IPS-15b (cell line): ENCODE data around the gene CST4.
"Not testable (repeated sequence)": the region's sequence is repeated elsewhere in the genome, so short reads cannot be mapped to it uniquely, and the experiment has no call there.

Experiments
- H3K27me3 ChIP-seq: one replicate; pipeline ENCODE4 v1.6.1; 2013; ENCODE audit warnings: low read length; ENCODE audit not compliant: control insufficient read depth, insufficient read depth
- H3K36me3 ChIP-seq: one replicate; pipeline ENCODE4 v1.6.1; 2013; ENCODE audit warnings: low read length; ENCODE audit not compliant: control insufficient read depth, insufficient read depth
- H3K4me1 ChIP-seq: one replicate; pipeline ENCODE4 v1.6.1; 2013; ENCODE audit warnings: mild to moderate bottlenecking, low read length; ENCODE audit not compliant: control insufficient read depth, insufficient read depth
- H3K4me3 ChIP-seq: one replicate; pipeline ENCODE4 v1.5.1; 2013; ENCODE audit warnings: low read depth, low read length
- H3K9ac ChIP-seq: one replicate; pipeline ENCODE4 v1.6.1; 2013; ENCODE audit warnings: low read depth, mild to moderate bottlenecking, low read length
- H3K9me3 ChIP-seq: one replicate; pipeline ENCODE4 v1.6.1; 2013; ENCODE audit warnings: mild to moderate bottlenecking, low read length; ENCODE audit not compliant: control insufficient read depth, insufficient read depth

CST4 gene

GRCh38 chr20:23705895-23706294, 17.1 kb upstream of the CST4 start:
- Histone ChIP-seq H3K4me1 (no peaks in the 10 kb centered on the region), H3K36me3 (no peaks in the 10 kb centered on the region), H3K4me3 (no peak overlapping the region), H3K27me3 (no peaks in the 10 kb centered on the region), H3K9ac (no peak overlapping the region), H3K9me3 (no peaks in the 10 kb centered on the region)

- Histone ChIP-seq H3K36me3 (no peaks in the 10 kb centered on the region), H3K9me3 (no peaks in the 10 kb centered on the region), H3K4me1 (no peaks in the 10 kb centered on the region), H3K27me3 (no peaks in the 10 kb centered on the region), H3K9ac (no peak overlapping the region), H3K4me3 (no peak overlapping the region)
Measured at GRCh38 chr20:23702021-23702420, 13.2 kb upstream of the CST4 start.

- Histone ChIP-seq H3K9ac (no peak overlapping the region), H3K4me1 (no peaks in the 10 kb centered on the region), H3K9me3 (no peaks in the 10 kb centered on the region), H3K27me3 (no peaks in the 10 kb centered on the region), H3K4me3 (no peak overlapping the region), H3K36me3 (no peaks in the 10 kb centered on the region)
Measured at GRCh38 chr20:23700931-23701330, 12.1 kb upstream of the CST4 start.

GRCh38 chr20:23697947-23698346, 9.1 kb upstream of the CST4 start:
- Histone ChIP-seq H3K36me3 (no peaks in the 10 kb centered on the region), H3K9ac (no peak overlapping the region), H3K27me3 (no peaks in the 10 kb centered on the region), H3K4me3 (no peak overlapping the region), H3K4me1 (peaks cover 4% of the 10 kb centered on the region), H3K9me3 (no peaks in the 10 kb centered on the region)

- H3K4me3 ChIP-seq, H3K27me3 ChIP-seq, H3K36me3 ChIP-seq, H3K9me3 ChIP-seq, H3K4me1 ChIP-seq, H3K9ac ChIP-seq: not testable (repeated sequence)
Measured at GRCh38 chr20:23695068-23695395, 6.2 kb upstream of the CST4 start.

GRCh38 chr20:23694178-23695067, 5.6 kb upstream of the CST4 start:
- not testable (repeated sequence) for H3K27me3 ChIP-seq, H3K36me3 ChIP-seq, H3K9ac ChIP-seq, H3K4me3 ChIP-seq, H3K4me1 ChIP-seq, H3K9me3 ChIP-seq

- not testable (repeated sequence) for H3K36me3 ChIP-seq, H3K27me3 ChIP-seq, H3K9ac ChIP-seq, H3K9me3 ChIP-seq, H3K4me1 ChIP-seq, H3K4me3 ChIP-seq
Measured at GRCh38 chr20:23692725-23693619, 4.1 kb upstream of the CST4 start.

GRCh38 chr20:23691675-23692074, 2.8 kb upstream of the CST4 start:
- Histone ChIP-seq H3K36me3 (no peaks in the 10 kb centered on the region), H3K9ac (no peak overlapping the region), H3K4me3 (no peak overlapping the region), H3K27me3 (no peaks in the 10 kb centered on the region), H3K4me1 (peaks cover 4% of the 10 kb centered on the region), H3K9me3 (no peaks in the 10 kb centered on the region)

- H3K27me3 ChIP-seq: no peaks in the 10 kb centered on the region
- H3K9ac ChIP-seq: no peak overlapping the region
- peaks cover 4% of the 10 kb centered on the region for H3K4me1 ChIP-seq
- no peaks in the 10 kb centered on the region for H3K36me3 ChIP-seq
- H3K9me3 ChIP-seq: no peaks in the 10 kb centered on the region
- no peak overlapping the region for H3K4me3 ChIP-seq
Measured at GRCh38 chr20:23690581-23690980, 1.7 kb upstream of the CST4 start.

- no peaks in the 10 kb centered on the region for H3K36me3 ChIP-seq
- H3K4me1 ChIP-seq: no peaks in the 10 kb centered on the region
- no peak overlapping the region for H3K4me3 ChIP-seq
- no peaks in the 10 kb centered on the region for H3K27me3 ChIP-seq
- no peak overlapping the region for H3K9ac ChIP-seq
- no peaks in the 10 kb centered on the region for H3K9me3 ChIP-seq
Measured at GRCh38 chr20:23689399-23689690, 507 bp upstream of the CST4 start.

- Histone ChIP-seq H3K4me1 (no peaks in the 10 kb centered on the region), H3K4me3 (no peak overlapping the region)
Measured at GRCh38 chr20:23687986-23688385, 852 bp downstream of the CST4 start.

More at GRCh38 chr20:23687986-23688385, 852 bp downstream of the CST4 start:
- no peak overlapping the region for H3K9ac ChIP-seq
- no peaks in the 10 kb centered on the region for H3K27me3 ChIP-seq
- H3K9me3 ChIP-seq: no peaks in the 10 kb centered on the region
- no peaks in the 10 kb centered on the region for H3K36me3 ChIP-seq
